ENCODE measurements around the gene NPHS2.

Gene NPHS2

DNA sequence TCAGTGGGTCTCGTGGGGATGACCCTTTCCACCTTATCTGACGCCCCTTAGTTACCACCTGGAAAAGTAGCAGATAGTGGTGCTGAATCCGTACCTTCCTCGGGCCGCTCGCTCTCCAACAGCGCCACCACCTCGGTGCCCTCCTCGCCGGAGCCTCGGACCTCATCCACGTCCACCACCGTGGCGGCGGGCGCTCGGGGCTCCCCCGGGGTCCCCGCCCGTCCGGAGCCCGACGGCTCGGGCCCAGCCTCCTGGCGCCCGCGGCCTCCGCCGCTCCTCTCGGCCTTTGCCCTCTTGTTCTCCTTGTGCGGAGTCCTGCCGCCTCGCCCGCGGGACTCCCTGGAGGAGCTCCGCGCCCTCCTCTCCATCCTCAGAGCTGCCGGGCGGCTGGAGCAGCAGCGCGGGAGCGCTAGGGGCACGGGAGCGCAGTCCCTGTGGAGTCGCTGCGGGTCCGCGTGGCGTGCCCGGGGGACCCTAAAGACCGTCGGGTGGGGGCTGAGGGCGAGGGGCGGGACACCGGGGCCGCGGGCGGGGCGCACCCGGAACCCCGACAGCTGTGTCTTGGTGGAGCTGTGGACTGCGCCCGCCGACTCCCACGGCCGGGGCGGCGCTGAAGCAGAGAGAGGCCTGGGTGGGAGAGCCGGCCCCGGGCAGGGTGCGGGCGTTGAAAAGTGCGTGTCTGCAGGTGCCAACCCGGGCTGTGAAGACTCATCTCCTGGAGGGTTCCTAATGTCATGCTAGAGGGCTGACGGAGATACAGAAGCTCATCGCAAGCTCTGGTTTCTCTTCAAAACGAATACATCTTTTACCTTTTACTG lies at the start of gene NPHS2:
Gene NPHS2 (minus strand): TSS at position 452 of the 818 bp plus-strand sequence. CDS start 84 bp downstream, at position 368.
- no peak for DNase-seq

DNA sequence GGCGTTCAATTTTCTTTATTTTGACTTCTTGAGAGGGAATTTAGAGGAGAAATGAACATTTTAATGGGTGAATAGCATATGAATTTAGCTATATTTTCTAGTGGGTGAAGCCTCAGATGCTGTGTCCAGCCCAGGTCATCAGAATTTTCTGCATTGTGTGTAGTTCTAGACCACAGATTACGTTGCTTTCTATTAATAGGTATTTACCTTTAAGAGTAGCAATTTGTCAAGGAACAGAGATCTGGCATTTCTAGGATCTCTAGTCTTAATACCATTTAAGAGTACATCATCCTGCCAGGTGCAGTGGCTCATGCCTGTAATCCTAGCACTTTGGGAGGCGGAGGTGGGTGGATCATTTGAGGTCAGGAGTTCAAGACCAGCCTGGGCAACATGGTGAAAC lies 36.6 kb upstream of the NPHS2 start:
- no peak for DNase-seq

DNA sequence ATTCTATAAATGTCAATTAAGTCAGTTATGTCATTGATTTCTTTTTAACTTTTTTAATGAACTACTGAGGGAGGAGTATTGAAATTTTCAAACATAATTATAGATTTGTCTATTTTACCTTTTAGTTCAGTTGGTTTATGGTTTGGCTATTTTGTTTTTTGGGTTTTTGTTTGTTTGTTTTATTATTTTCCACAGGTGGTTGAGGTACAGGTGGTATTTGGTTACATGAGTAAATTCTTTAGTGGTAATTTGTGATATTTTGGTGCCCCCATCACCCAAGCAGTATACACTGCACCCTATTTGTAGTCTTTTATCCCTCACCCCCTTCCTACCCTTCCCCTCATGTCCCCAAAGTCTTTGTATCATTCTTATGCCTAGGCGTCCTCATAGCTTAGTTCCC lies 25.3 kb upstream of the NPHS2 start:
- no peak for DNase-seq

DNA sequence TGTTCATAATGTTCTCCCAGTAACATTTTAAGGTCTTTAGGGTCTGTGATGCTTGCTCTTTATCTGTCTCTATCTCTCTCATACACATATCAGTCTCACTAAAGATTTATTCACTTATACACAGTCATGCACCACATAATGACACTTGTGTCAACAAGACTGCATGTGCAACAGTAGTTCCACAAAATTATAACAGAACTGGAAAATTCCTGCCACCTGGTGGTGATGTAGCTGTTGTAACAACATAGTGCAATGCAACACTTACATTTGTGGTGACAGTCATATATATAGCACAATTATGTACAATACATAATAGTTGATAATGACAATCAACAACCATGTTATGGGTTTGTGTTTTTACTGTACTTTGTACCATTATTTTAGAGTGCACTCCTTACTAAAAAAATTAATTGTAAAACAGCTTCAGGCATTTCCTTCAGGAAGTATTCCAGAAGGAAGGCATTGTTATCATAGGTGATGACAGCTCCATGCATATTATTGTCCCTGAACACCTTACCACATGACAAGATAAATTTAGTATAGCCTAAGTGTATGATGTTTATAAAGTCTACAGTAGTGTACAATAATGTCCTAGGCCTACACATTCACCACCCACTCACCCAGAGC lies 24.0 kb upstream of the NPHS2 start:
- no peak for DNase-seq

DNA sequence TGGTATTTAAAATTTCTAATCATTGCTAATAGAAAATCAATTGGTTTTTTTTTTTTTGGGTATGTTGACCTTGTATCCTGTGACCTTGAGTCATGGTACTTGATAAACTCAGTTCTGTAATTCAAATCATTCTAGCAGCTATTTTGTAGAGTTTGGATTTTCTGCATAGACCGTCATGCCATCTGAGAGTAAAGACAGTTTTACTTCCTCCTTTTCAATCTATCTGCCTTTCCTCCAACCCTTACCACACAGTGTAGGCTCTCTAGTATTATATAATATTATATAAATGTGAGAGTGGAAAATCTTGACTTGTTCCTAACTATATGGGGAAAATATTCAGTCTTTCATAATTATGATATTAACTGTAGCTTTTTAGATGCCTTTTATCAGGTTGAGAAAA lies 22.9 kb upstream of the NPHS2 start:
- DNase-seq: no peak

DNA sequence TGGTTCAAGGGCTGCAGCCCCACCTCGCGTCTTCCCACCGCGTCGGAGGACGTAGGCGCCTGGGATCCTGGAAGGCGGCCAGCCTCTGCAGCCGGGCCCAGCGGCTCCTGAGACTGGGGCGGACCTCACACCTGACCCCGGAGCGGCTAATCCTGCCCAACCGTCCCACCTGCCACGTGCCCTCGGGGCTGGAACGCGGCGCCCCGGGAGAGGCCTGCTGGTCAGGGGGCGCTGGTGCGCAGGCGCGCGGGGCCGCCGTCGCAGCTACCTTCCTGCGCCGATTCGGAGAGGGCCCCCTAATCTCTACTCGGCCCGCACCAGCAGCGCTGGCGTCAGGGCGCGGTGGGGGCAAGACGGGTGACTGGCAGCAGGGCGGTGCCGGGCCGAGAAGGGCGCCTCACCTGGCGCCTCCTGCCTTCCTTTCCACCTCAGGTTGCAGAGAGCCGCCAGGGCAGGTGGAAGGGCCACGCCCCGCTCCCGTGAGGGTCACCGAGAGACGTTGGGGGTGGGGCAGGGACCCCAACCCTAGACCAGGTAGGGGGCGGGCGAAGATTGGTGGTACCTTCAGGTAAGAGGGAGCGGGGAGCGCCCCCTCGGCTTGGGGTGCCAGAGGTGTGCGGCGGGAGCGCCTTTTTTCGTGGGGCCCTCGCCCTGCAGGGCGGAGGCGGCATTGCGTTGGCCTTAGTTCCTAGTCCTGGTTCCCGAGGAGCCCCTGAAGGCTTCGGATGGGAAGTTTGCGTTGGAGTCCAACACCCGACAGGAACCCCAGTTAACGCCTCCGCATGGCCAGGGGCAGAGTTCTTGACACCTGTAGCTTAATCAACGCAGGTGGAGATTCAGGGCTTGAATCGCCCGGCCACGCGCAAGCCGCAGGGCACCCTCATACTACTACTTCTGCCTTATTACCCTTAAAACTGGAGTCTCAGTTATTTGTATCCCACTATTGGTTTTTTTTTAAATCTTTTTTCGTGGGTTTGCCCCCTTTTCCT lies 16.1 kb upstream of the NPHS2 start, which contains the start of gene TDRD5:
Gene TDRD5 (plus strand): TSS at position 241 of the 989 bp plus-strand sequence. CDS start 784 bp downstream, outside the sequence.
- no peak for DNase-seq

DNA sequence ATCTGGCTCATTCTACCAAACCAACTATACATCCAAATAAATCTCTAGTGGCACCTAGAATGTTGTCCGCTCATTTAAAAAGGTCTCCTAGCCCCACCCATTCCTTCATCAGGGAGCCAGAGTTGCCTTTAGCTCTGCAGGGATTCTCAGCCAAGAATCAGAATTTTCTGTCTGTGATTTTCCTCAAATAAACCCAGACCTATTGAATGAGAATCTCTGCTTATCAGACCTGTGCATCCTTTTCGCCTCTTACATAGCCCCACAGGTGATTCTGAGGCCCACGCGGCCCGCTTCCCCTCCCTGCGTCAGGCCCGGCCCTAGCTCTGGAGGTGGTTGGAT lies 15.5 kb upstream of the NPHS2 start:
- DNase-seq: no peak

DNA sequence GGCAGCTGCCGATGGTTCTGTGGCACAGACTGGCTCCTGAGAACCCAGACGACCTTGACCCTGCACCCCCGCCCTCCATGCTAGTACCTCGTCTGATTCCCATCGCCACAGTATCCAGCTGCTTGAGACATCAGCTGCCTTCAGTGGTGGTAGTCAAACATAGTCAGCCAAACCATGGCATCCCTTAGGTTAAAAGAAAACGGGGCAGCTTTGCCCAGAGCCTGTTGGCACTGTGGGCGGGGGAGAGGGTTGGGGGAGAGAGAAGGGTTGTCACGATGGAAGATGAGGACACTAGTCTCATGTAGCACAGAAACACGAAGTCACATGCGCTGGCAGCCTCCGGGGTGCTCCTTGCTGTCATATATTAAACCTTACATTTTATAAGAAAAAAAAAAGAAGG lies 14.9 kb upstream of the NPHS2 start:
- no peak for DNase-seq

DNA sequence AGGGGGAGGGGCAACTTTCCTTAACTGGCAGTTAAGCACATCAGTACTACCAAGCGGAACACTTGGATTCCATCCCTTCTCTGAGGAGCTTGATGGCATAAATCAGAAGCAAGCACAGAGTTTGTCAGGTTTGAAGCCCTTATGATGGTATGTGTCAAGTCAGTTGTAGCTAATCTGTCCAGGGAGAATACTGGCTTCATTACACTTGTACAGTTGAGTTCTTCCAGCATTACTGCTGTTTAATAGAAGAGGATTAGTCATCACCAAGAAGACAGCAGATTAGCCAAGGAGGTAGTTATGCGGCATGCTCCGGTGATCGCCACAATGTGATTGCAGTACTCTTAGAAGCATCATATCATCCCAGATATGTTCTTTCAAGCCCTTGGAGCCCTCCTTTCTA lies 13.8 kb upstream of the NPHS2 start:
- no peak for DNase-seq

DNA sequence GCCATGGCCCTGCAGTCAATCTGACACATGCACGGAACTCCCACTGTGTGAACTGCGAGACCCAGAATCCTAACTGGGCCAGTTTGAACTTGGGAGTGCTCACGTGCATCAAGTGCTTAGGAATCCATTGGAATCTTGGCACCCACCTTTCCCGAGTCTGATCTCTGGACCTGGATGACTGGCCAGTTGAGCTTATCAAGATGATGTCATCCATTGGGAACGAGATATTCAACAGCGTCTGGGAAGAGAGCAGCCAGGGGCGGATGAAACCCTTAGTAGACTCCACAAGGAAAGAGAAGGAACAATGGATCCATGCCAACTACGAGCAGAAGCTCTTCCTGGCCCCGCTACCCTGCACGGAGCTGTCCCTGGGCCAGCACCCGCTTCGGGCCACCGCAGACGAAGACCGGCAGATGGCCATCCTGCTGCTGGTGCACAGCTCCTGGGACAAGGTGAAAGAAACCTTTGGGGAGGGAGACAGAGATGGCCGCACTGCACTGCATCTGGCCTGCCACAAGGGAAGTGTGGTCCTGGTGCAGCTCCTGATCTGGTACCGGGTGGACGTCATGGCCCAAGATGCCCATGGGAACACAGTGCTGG lies 12.8 kb upstream of the NPHS2 start:
- DNase-seq: no peak

DNA sequence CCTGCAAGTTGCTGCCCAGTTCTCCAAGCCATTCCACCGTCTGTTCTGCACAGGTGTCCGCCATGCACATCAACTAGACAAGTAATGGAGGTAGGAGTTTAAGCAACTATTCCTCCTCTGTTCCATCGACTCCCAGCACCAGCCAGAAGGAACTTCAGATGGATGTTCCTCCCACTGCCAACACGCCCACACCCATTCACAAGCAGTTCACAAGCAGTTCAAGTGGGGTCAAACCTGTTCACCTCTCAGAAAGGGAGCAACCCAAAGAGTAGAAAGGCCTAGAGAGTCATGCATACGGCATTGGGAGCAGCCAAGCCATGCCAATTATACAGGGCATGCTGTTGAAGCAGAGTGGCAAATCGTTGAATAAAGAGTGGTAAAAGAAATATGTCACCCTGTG lies 11.6 kb upstream of the NPHS2 start:
- DNase-seq: no peak

DNA sequence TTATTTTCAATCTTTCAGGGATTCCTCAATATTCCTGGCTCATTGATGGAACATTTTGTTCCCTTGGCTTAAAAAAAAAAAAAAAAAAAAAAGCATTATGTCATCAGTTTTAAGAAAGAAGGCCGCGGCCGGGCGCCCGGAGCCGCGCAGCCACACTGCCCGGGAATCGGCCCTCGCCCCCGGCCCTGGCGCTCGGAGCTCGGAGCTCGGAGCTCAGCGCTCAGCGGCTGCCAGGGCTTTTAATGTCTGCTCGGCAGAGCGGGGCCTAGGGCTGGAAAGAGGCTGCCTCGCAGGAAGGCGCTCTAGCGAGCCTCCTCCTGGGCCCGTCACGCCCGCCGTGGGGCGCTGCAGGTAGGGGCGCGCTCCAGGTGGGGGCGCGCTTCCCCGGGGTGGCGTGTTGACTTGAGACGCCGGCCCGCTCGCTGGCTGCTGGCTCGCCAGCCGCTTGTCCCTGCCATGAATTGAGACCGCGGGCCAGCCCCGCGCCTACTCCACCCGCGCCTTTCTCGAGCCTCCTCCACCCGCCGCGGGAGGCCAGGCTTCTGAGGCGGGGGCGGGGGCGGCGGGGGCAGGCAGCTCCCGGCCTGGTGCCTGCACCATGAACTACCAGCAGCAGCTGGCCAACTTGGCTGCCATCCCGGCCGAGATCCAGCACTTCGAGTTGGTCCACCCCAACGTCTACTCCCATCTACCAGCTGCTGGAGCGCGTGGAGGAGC lies 10.5 kb upstream of the NPHS2 start:
- no peak for DNase-seq

DNA sequence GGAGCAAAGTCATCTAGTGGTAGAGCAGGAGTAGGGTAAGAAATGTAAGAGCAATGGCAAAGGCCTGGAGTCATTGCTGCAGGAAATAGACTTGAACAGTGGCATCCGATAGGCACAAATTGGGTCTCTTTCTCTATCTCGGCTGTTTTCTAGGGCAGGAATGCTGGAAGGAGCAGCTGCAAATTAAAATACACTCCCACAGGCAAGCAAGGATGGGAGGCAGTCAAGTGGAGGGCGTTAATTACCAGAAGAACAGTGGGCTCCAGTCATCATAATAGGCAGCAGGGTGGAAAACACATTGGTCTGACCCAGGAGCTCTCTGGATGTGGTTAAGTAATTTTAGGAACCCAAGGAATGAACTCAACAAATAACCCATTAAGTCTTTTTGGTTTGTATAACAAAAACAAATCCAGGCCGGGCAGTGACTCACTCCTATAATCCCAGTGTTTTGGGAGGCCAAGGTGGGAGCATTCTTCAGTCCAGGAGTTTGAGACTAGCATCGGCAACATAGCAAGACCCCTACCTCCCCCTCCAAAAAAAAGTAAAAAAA lies 8.1 kb upstream of the NPHS2 start:
- DNase-seq: no peak

DNA sequence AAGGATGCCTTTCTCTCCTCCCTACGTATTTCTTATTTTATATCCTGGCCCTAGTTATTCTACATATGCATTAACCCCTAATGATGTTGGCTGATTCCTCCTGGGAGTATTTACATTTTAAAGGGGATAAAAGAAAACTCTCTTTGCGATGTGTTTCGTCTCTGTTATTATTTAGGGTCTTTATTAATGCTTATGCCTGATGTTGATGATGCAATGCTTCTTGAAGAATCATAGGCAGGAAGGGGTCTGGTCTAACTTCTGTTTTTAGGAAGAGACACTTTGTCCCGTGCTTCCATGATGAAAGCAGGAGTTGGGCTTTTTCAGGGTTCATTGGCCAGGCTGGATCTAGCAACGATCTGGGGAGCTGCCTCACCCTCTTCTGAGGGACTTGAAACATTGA lies 761 bp upstream of the NPHS2 start:
- DNase-seq: no peak

DNA sequence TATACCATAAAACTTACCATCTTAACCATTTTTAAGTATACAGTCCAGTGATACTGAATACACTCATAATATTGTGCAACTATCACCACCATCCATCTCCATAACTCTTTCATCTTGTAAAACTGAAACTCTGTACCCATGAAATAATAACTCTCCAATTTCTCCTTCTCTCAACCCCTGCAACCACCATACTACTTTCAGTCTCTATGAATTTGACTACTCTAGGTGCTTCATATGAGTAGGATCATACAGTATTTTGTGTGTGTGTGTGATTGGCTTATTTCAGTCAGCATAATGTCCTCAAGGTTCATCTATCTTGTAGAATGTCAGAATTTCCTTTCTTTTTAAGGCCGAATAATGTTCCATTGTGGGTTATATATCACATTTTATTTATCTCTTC lies 17.7 kb downstream of the NPHS2 start:
- no peak for DNase-seq

DNA sequence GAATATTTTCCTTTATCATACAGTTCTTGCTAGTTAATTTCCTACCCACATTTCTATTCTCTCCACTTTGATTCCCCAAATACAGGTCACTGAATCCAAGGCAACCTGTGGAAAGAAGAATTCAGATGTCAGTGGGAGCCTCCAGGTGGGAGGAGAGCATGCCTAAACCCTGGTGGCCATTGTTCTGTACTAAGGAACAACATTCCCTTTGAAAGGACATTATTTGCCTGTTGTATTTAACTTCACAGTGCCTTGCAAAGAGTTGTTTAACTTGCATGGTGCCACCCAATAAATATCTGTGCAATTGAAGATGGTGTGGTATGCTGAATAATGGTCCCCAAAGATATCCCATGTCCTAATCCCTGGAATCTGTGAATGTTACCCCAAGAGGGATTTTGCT lies 21.3 kb downstream of the NPHS2 start:
- no peak for DNase-seq

DNA sequence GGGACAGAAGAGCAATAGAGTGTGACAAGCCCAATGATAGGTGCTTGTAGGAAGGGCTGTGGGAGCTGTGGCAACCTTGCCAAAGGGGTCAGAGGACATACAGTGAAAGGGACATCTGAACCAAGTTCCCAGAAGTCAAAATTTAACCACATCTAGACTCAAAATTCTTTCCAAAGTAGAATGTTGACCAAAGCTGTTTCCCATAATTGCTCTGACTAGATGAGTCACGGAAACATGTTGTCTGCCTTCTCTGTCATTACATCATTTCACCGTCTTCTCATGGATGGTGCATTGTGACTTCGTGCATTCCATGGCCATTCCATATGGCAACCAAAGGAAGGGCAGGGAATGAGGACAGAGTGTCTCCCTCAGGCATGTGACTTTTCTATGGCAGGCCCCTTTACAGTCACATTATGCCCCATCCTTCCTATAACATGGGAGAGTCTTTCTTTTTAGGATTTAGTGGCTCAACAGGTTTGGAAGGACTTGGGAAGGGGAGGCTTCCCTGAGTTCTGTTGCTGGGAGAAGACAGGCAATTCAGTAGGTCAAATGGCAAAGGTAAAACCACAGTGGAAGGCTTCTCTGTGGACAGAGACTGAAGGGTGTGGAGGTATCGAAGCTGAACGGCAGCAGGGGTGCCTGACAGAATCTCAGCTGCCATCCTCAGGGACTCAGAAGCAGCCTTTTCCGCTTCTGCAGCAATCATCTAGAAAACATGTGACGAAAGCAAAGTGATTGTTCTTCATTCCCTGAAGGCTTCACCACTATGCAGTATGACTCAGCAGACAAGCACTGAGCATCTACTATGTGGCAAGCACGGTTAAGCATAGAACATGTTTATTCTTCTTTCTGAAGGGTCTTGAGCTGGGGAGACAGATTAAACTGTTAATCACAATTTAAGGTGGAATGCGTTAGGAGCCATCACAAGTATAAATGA lies 24.7 kb downstream of the NPHS2 start:
- no peak for DNase-seq

DNA sequence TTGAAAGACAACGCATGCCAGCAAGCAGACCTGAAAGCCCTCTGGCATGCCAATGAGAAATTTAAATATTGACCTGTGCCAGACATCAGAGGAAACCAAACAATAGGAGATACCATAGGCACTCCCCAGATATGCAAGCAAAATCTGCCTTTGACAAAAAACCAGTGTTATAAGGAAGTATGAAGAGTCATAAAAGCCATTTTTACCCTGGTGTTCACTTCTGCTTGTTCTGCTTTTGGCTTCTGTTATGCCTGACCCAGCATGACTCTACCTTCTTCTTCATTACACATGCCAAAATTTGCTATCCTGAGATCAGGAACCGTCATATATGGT lies 26.4 kb downstream of the NPHS2 start:
- DNase-seq: no peak

DNA sequence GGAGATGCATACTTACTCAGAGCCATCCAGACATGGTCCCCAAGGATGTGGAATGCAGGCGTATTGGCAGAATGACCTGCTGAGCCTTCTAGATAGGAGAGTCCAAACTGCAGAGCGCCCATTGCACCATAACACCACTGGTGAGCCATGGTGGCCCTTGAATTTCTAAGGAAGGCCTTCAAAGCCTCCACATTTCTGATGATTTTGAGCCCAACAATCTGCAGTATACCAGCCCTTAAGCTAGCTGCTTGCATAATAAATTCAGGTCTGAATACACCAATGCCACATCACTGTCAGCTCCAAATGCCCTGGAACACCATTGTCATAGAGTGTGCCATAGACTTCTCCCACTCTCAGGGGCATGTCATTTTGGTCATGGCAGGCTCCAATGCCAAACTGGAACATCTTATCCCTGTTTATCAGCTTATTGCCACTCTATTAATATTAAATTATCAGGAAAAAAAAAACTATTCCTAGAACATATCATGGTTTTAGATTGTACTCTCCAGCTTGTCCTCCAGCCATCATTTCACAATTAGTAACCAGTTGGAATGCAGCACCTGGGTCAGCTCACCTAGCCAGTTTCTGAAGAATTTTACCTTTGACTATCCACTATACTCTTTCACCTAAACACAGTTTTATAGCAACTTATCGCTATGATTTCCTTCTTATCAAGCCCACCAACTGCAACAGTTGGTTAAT lies 26.9 kb downstream of the NPHS2 start:
- no peak for DNase-seq

DNA sequence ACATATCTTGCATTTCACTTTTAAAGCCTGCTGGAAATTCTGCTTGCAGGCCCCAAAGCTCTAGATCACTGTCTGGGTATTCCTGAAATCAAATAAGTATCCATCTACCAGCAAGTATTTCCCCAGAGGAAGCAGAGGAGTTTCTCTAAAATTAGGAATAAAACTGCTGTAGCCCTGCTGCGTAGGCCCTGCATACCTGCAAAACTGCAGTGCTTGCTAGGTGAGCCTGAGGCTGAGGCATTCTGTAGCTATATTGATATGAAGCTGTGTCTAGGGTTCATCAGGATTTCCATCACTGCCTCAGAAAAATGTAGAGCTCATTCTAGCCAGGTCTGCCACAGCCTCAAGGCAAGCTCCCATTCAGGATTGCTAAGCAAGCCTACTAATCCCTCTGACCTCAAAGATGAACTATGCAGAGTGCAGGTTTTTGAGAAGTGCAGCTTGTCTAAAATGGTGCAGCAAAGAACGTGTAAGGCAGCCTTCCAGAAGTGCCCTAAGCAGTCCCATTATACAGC lies 28.7 kb downstream of the NPHS2 start:
- no peak for DNase-seq

Measured in activated CD8-positive, alpha-beta memory T cell treated with anti-CD3 and anti-CD28 coated beads for 24 hours (primary cell).